NCI-H128 (cell line): ENCODE data around the gene SPRED1.

Source experiments
- DNase-seq: peaks from one replicate; lab custom pipeline; 2025; ENCODE audit not compliant: unreplicated experiment; lab: John Stamatoyannopoulos, UW

The SPRED1 gene

DNA sequence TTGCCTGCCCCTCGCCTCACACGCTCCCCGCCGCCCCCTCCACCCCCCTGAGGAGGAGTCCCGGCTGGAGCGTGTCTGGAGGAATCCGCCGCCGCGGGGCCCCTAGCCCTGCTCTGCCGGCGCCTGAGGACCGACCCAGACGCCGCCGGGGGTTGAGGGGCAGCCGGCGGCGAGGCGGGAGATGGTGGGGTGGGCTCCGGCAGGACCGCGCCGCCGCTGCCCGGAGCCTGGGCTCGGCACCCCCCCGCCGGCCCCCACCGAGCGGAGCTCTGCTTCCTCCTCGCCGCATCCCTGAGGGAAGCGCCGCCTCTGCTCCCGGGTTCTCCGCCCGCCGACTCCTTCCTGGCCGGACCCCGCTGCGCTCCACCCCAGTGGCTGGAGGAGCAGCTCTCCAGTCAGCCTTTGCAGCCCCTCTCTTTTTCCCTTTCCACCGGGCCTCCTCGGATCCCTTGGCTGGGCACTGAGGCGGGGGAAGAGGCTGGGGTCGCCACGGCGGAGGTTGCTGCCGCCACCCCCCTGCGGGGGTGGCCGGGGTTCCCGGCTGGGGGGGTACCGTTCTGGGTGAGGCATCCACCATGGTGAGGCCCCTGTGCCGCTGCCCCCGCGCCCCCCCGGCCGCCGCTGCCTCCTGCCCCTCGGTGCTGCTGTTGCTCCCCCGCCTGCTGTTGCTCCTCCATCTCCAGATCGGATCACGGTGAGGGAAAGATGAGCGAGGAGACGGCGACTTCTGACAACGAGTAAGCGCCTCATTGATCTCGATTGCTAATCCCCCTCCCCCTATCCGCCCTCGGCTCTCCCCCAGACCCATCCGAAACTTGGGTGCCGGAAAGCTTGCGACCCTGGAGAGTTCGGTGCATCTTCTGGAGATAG, at the start of gene SPRED1:
Gene SPRED1, plus strand, starts transcription at position 356 of the 870 bp plus-strand sequence. Its CDS starts 350 bp downstream, at position 706.
- DNase-seq: no peak

DNA sequence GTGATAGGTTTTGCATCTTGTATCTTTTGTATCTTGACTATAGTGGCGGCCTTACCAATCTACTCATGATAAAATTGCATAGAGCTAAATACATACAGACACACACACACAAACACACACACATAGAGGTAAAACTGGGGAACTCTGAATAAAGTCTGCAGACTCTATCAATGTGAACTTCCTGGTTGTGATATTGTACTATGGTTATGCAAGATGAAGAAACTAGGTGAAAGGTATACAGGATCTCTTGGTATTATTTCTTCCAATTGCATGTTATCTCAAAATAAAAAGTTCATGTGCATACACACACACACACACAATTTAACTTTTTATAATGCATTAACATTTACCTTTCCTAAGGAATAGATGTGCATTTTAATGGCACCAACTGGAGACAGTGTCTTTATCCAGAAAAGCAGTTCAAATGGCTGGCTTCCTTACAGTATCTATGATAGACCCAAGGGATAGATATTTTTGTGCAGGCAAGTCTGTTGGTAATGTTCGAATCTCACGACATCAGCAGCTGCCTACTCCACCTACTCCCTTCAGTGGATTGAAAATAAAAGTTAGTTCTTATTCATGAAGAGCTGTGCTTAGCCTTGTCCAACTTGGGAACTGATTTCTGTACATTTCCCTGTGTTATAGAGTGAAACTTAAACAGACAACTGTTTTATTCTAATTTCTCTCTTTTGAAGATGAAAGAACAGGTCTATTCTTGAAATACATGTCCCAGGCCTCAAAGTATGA, 46.9 kb upstream of the SPRED1 start:
- DNase-seq: no peak

DNA sequence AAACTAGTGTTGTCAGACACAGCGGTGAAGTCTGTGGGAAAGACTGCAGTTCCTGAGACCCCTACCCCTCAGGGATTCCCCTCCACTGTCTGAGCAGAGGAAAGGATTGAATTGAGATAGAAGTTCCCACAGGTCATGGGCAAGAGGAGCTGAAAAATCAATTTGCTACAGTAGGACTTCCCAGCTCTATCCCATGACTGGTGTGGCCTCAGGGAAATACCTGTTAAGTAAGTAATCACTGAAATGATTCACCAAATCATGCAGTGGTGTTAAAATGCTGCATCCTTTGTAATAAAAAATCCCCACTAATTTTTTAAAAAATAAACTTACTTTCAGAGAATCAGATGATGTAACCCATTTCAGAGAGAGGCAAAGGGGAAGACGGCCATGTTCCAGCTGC, 45.0 kb upstream of the SPRED1 start:
- DNase-seq: no peak

DNA sequence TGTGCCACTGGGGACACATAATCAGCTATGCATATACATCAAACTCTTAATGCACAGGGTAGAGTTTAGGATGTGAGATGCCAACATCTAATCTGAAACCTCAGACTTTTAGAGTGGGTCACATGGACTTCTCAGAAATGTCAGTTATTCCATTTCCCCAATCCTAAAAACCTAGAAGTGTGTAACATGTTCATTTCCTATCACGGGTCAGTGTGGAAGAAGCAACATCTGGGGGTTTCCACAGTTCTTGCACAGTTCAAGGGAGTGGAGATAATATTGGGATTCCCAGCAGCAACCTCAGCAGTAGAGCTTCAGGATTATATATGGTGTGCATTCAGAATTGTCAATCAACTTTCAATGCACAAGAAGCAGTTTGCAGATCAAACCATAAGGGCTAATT, 44.4 kb upstream of the SPRED1 start:
- no peak for DNase-seq

DNA sequence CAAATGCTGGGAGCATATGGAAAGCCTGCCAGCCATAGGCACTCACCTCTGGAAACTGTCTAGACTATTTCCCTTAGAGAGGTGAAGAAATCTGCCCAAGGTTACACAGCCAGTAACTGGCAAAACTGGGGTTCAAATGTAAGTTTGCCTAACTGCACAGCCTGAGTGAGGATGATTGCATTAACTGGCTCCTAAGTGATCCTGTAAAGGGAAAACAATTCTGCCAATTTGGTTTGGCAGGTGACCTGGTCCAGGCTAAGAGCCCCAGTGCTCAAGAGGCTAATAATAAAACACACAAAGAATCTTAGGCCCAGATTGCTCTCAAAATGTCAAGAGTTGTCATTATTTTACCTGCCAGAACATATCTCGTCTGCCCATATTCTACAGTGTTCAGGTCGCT, 43.9 kb upstream of the SPRED1 start:
- no peak for DNase-seq

DNA sequence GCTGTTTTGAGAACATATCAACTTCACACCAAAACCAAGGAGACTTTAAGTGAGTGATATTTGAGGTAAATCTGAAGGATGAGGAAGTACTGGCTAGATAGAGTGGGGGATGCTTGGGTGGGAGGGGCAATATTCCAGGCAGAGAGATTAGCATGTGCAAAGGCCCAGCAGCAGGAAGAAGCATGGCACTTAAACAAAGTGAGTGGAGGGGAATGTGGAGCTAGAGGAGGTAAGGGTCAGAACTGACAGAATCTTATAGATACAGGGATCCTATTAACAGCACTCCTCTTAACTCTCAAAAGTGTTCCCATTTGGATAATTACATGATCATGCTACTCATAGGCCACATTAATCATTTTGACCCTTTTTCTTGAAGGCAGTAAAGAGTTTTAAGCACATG, 41.4 kb upstream of the SPRED1 start:
- no peak for DNase-seq

DNA sequence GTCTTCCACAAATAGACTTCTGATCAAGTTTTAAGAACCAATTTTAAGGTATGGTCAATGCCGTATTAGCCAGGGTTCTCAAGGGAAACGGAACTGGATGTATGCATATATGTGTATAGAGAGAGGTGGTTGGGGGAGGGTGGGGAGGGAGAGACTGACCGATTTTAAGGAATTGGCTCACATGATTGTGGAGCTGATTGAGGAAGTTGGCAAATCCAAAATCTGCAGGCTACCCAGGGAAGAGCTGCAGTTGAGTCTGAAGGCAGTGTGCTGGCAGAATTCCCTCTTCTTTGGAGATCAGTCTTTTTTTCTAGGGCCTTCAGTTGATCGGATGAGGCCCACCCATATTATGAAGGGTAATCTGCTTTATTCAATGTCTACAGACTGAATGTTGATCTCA, 40.8 kb upstream of the SPRED1 start:
- DNase-seq: no peak

DNA sequence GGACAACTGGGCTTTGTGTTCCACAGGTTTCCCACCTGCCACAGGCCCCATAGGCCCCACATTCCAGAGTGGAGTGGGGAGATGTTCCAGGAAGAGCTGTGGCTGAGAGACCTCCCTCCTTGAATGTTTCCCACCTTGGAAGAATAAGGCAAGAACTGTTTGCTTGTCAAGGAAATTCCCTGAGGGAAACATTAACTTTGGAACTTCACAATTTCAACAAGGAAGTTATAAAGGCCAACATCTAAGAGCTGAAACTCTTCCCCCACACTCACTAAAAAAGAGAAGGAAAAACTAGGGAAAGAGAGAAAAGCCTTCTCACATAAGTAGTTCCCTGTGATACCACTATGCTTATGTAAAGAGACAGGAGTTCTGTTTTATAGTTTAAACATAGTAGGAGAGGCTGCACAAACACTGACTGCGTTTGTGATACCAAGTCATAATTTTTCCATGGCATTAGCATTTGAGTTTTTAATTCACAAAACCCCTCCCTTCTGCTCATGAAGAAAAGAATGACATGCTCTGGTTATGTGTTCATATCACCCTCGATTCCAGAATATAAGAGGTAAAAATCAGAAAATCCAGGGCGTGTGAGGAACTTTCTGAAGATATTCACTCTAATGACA, 39.8 kb upstream of the SPRED1 start:
- no peak for DNase-seq

DNA sequence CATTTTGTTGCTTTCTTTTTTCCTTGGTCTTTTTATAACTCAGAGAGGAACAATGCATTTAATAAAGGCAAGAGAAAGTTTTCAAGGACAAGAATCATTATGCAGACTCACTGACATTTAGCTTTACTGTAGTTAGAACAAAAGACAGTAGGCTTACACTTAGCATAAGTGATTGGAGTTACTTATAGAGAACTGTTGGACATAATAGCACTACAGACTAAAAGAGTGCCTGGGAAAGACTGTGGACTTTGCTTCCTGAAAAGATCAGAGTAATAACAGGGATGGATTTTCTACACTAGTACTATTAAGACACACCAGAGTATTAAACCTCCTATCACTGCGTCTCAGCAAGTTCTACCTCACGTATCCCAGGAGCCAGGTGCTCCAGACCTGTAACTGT, 39.3 kb upstream of the SPRED1 start:
- DNase-seq: no peak

DNA sequence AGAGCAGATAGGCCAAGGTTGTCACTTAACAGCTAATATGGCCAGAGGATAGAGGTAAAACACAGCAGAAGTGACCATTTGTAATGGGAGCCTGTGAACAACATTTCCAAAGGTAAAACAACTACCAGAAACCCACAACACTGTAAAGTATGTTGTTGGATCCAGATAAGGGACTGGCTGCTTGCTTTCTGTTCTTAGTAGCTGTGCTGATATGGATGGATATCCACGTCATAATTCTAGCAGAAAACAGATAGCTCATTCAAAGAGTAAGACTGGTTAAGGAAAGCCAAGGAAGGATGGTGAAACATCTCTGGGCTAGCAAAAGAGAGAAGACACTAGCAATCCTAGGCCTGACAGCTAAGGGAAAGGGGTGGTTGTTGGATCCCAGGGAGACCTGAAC, 36.9 kb upstream of the SPRED1 start:
- no peak for DNase-seq

DNA sequence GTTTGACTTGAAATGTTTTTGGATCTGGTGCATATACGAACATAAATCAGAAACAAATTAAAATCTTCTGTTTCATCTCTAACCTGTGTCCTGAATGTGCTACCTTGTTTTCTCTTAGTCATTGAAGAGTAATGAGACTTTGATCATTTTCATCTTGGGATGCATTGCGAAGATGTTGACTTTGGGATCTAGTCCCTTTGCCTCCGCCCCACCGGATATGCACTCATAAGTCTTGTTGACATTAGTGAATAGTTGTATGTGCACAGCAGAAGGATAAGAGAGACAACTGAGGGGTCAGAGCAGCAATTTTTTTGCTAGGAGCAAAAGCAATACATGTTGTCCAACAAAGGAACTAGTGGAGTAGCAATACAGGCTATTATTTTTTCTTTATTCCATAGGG, 35.9 kb upstream of the SPRED1 start:
- DNase-seq: no peak

DNA sequence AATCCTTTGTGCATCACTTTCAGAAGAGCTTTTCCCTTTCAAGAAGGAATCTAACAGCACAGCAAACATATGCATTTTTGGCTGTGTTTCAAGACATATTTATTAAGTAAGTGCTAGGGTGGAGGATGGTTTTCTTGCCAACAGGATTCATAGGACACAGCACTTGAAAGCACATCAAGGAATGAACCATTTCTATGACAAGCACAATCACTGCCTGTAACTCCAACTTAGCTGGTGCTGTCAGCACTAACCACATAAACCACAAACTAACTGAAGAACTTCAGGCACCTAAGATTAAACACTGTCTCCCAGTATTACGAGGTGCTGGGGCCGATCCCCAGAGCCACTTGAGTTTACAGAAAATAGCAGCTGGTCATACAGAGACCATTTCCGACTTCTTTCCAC, 35.4 kb upstream of the SPRED1 start:
- no peak for DNase-seq

DNA sequence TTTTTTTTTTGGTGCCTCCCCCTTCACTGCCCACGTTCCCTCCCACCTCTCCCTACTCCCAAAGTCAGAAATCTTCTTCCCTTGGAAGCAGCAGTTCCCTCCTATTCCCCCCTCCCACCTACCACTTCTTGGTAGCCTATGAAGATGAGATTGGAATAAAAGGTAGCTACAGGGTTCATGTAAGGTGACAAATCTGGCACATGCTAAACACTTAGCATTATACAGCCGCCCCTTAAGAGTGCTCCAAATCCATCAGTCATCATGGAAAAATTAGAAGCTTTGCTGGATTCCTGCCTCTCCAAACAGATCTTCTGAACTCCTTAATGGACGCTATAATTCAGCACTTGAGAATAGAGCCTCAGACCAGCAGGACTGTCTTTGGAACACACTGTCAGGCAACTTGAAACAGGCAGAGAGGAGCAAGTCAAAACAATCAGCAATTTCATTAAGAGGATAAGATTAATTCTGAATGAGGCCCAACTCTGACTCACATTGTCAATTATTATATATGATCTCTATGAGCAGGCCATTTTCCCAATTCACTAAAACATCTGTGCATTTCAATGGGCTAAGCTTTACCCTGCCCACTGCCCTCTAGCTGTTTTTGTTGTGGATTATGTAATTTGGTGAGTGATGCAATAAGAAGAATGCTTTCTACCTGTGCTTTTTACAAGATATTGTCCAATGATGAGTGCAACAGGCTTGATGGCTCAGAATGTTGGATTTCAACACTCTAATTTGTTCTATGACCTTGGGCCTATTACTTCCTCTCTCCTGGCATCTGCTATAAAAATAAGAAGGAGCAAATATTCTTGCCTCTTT, 34.6 kb upstream of the SPRED1 start:
- no peak for DNase-seq

DNA sequence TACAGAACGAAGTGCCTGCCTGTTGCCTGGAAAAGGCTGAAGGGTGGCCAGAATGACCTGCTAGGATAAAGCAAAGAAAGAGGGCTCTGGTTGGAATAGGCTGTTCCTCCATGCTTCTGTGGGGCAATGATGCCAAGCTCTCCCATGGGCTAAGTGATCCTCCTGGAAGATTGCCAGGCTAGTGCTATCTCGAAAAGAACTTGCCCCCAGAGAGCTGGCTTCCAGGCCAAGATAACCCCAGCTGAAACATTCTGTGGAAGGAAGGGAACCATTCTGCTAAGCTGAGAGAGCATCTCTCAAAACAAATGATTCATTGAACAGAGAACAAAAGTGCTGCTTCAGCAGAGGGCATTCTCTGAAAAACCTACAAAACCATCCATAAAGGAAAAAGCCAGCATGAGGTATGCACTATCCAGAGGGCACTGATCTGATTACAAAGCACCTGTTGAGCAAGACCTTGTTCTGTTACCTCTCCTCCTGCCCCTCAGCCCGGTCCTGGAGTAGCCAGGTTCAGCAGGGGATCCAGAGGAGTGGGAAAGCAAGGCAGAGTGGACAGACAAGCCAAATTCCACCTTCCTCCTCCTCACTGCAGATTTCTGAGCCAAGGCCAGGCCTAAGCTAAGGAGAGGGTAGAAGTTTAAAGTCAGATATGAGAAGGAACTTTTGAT, 31.9 kb upstream of the SPRED1 start:
- no peak for DNase-seq

DNA sequence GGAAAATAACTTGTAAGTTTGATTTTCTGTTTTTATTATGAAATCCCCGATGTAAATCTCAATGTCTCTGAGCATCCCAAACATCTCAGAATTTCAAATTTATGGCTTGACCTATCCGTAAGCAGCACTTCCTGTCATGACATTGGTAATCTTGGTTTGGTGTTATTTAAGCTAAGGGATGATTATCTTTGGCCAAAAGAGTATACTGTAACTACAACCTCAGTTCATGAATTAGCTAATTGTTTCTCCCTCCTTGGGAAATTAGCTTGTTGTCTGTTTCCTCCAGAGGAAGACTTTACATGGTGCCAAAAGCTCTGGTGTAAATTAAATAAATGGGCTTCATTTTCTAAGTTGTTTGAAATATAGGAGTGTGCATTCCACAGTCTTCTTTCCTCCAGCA, 28.1 kb upstream of the SPRED1 start:
- no peak for DNase-seq

DNA sequence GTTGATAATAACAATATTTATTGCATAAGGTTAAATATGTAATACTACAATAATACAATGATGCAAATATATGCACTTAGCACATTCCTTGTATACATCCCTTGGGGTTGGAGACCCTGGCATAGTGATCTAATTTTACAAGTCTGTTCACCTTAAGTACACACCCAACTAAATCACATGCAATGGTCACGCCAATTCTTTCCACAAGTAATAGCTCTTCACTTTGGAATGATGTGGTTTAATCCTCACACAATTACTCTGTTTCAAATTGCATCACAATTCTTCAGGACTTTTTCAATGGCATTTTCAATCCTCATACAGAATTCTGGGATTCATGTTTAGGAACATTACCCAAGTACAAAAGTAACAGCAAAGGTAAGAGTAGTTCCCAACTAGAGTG, 27.3 kb upstream of the SPRED1 start:
- no peak for DNase-seq

DNA sequence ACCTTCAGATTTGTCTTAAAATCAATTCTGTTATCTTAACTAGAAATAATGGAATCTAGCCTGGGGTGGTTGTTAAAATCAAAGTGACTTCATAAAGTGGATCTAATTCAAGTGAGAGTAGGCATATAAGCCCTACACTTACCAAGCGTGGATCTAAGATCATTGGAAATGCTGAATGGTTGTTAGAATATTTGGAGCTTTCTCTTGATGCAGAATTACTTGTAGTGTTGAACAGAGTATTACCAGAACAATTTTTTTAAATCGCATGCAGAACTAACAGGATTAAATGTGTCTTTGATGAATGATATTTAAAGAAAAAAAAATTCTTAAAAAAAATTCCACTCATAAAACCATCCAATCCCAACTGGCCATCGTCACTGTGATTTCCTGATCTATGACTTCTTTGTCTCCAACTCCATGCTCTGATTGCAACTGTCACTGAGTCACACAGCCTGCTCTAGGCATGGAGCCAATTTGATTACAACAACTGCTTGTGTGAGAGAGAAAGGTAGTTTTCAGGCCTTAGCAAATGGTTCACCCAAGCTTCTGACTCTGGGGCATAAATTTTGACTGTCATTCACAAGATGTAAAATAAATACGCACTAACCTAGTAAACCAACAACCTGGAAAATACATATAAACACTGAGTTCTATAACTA, 25.9 kb upstream of the SPRED1 start:
- no peak for DNase-seq

DNA sequence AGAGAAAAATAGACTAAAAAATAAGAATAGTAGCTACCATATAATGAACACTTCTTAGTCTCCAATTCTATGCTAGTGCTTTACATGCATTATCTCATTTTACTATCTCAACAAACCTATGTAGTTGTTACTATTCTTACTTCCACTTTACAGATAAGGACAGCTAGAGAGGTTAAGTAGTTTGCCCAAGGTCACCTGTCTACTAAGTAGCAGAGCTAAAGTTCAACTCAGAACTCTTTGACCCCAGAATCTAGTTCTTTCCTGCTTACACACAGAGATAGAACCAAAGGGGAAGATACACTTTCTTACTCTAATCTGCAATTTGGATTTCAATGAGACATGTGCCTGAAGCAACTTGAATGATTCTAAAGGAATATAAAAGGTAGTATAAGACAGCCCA, 24.7 kb upstream of the SPRED1 start:
- DNase-seq: no peak

DNA sequence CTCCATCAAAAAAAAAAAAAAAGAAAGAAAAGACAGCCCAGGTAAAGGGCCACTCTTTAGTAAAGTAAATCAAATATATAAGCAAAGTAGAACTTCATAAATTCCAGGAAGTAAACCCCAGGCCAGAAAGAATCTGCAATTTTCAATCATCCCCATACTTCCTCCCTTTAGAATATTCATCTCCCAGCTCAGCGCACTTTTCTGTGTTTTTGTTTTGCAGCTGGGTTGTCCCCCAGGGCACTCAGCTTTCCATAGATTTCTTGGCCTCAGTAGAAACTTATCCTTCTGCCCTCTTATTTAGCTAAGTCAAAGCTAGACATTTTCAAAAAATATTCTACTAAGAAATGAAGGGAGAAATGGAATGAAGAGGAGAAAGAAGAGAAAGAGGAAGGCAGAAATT, 24.0 kb upstream of the SPRED1 start:
- DNase-seq: no peak

DNA sequence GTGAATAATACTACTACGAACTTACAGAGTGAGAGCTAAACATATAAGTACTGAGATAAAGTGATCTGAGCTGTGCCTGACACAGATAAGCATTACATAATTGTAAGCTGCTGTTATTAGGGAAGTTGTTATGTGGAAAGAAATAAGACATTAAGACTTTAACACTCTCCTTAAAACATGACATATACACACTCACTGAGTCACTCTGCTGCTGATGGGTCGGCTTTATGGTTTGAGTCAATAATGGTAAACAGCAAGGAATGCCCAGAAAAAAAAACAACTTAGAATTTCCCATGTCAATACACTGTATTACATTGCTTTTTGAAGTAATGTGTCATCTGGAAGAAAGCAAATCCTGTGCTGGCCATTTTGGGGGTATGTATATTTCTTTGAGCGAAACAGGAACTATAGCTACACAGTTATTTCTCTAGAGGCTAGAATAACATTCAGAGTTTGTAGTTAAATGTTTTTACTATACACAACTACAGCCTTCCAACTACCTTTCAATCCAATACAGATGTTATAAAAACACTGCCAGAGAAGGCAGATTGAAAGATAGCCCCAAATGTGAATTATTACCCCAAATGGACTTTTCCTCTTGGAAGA, 22.8 kb upstream of the SPRED1 start:
- no peak for DNase-seq
